Activated CD4-positive, alpha-beta T cell treated with anti-CD3 and anti-CD28 coated beads, Interleukin-2, amount 50 U/mL, for 4 hours (primary cell): ENCODE data around the gene RIMBP2.

ENCODE experiments used
- DNase-seq, 2 experiments: peaks; one replicate each; pipeline ENCODE4 v3.0.0-alpha.2; 2020

The RIMBP2 gene

GRCh38 chr12:130456375-130457199, 259.5 kb downstream of the RIMBP2 start:
- DNase-seq, result no peak

DNA sequence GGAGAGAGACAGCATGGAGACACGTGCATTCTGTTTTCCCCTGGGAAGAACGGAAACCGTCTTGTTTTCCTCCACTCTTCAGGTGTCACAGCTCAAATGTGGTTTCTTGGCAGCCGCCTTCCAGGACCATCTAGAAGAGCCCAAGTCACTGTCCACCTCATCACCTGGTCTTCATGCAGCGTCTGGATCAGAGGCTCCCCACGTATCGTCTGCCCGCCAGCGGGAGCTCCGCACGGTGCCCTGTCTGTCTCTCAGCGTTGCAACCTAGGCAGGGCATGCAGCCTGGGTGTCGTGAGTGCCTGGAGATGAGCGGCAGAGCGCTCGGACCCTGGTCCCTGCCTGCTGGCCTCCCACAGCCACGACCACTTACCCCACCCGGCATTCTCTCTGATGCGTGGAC, 260.9 kb downstream of the RIMBP2 start:
- no peak for DNase-seq

- DNase-seq, result no peak
Observed at GRCh38 chr12:130454296-130454695, 261.8 kb downstream of the RIMBP2 start.

DNA sequence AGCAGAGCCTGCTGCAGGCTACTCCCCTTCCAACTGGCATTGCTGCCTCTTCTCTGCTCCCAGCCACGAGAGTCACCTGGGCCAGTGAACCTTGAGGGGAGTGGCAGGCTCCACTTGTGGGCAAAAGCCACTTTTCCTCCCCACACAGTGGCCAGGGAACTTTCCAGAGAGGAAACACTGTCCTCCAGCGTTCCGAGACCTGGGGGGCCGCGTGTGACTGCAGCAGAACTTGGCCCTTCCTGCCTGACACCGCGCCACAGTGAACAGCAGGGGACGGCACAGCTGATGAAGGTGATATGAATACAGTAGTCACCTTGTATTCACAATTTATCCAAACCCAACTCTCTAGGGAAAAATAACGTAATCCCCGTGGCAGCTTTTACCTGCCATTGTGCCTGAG, 263.6 kb downstream of the RIMBP2 start:
- DNase-seq, result no peak

DNA sequence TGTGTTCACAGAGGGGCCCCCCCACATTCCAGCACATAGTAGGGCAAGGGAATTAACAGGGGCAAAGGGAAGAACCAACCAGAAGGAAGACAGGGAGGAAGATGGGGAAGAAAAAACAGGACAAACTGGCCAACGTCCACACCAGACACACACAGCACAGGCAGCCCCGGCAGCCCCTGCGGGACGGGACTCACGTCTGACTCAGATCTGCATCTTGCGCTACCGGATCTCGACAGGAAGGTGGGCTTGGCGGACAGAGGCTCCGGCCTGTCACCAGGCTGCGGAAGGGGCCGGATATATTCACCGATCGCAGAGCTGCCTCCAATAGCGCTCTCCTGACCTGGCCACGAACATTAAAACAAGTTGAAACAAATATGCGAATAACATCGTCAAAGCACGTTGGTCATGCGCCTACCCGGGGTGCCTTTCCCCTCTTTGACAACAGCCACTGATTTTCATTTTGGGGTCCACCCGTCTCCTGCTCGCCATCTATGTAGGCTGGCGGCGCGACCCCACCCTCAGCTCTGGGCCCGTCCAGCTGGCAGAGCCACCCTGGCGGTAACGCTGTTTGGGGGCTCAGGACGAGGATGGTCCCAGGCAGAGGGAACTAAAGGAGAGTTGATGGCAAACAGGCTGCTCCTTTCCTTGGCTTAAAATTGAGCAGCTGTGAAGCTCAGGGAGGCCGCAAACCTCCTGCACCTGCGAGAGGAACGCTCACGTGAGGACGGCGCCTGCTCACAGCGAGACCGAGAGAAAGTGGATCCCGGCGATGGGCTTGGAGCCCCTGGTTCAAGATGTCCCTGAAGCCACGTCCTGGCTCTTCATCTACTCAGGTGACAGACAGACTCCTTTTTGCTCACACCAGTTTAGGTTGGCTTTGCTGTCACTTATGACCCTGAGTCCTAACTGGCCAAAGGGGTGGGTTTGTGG, 264.8 kb downstream of the RIMBP2 start:
- DNase-seq, result no peak

DNA sequence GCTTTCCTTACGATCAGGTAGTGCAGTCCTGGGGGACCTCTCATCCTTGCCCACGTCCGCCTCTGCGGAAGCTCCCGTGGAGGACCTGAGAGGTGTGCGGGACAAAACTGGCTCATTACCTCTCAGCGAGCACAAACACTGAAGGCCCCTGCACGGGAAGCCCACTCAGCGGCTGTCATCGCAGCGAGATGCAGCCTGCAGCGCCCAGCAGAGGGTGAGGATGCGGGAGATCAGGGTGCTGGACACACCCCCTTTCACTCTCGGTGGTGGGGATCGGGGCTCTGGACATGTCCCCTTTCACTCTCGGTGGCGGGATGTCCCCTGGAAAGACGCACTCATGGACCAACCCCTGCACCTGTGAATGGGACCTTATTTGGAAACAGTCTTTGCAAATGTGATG, 266.8 kb downstream of the RIMBP2 start:
- DNase-seq, result no peak

DNA sequence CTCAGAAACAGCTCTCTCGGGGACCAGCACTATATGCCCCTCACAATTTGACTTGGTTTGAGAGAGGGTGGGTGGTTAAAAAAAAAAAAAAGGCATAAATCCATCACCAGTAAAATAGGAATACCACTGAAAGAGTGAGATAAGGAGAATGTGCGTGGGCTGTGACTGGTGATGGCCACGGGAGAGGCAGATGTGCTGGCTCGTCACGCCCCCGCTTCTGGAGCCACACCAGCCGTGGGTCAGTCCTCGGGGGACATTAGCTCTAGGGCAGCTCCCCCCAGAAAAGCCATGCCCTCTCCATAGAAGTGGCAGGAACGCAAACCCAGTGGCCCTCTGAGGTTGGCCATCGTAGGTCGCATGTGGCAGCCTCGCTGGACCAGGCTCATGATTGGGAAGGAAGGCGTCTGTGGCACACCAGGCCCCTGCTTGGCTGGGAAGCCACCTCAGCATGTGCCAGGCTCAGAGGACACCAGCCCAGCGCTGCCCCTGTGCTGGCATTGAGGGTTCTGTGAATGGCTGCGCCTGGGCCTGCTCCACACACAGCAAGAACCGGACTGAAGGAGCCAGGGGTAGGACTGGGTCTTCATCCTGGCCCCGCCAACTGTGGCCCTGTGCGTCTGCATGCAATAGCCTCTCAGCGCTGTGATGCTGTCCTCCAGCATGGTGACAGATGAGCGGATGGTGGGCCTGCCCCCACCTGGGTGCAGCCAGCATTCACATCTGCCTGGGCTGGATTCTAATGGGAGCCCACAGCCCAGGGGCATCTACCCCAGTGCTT, 267.9 kb downstream of the RIMBP2 start:
- DNase-seq, result no peak

GRCh38 chr12:130447655-130447965, 268.5 kb downstream of the RIMBP2 start:
- no peak for DNase-seq

- DNase-seq, result no peak
Observed at GRCh38 chr12:130446846-130447654, 269.0 kb downstream of the RIMBP2 start.

DNA sequence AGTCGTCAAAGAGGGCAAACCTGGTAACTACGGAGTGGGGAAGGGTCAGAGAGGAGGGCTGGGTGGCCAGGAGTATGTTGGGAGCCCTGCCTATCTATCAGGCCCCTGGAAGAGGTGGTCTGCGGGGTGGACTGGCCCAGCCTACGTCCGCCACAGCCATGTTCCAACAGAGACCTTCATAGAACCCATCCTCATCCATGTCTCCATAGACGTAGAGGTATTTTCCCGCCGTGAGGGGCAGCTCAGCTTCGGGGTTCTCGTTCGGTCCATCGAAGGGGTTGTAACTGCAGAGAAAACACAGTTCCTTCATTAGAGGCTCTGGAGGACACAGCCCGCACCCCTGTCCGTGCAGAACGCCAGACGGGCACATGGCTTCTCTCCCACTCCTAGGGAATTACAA, 271.1 kb downstream of the RIMBP2 start:
- no peak for DNase-seq

GRCh38 chr12:130444061-130444460, 272.0 kb downstream of the RIMBP2 start:
- no peak for DNase-seq

GRCh38 chr12:130441771-130442760, 274.0 kb downstream of the RIMBP2 start:
- DNase-seq, result no peak

DNA sequence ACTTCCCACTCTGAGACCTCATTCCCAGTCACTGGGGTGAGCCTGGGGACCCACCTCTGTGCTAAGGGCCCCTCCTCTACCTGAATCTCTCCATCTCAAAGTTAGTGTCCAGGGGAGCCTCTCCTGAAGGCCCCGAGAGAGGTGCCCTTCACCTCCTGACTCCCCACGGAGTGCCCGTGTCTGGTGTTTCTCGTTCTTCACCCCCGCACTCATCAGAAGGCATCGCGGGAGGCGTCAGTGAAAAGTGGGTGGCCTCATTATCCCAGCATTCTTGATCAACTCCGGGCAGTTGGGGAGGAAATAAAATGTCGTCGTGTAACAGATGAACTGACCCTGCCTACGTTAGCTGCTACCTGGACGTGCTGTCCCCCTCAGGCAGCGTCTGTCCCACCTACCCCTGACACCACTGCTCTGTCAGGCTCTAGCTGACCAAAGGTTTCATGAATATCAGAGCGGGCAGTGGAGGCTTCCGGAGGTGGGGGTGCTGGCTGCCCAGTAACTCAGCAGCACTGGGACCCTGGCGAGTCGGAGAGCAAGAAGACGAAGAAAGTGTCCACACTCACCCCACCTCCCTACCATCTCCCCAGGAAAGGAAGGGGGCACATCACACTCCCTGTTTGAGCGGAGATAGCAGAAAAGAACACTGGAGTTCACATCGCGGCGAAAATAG, 275.6 kb downstream of the RIMBP2 start:
- no peak for DNase-seq

DNA sequence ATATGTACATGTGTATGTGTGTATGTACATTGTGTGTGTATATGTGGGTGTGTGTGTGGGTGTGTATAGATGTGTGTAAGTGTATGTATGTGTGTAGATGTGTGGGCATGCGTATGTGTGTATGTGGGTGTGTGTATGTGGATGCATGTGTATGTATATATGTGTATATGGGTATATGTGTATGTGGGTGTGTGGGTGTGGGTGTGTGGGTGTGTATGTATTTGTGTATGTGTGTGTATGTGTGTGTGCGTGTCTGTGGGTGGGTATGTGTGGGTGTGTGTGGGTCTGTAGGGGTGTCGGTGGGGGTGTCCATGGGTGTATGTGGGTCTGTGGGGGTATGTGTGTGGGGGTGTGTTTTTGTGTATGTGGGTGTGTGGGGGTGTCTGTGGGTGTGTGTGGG, 276.8 kb downstream of the RIMBP2 start:
- DNase-seq, result no peak

- no peak for DNase-seq
Observed at GRCh38 chr12:130438711-130439110, 277.4 kb downstream of the RIMBP2 start.

DNA sequence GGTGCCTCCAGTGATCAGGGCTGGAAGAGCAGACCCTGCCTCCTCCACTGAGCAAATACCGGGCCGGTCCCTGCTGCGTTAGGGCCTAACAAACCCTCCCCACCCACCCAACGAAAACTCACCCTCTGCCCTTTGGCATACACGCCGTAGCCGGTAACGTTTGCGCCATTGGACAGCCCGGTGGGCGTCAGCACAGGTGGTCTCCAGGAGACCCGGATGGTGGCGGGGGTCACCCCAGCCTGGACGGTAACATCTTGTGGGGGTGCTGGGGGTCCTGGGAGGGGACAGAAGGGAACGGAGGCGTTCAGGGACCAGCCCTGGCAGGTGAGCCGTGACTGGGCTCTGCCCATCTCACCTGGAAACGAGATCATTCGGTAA, 277.9 kb downstream of the RIMBP2 start:
- DNase-seq, result no peak

- no peak for DNase-seq
Observed at GRCh38 chr12:130437555-130438242, 278.4 kb downstream of the RIMBP2 start.

- no peak for DNase-seq
Observed at GRCh38 chr12:130436741-130437501, 279.2 kb downstream of the RIMBP2 start.

DNA sequence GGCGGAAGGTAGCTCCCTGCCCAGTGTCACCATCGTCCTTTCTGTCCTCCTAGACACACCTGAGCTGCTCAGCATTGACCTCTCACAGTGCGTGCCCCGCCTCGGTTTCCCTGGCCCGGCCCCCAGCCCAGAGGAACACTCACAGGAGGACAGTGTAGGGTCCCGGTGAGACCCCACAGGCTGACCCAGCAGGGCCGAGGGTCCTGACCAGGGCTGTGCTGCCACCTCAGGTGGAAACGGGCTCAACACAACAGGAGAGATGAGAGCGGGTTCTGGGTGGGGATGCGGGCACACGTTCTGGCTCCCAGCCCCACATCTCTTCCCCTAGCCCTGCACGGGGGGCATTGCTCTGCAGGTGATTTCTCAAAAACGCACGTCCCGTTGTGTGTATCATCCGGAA, 280.3 kb downstream of the RIMBP2 start:
- DNase-seq, result no peak
